Measurements from ENCODE around the gene MAL. TPM values are rescaled to one million over a fixed set of nuclear protein-coding genes. Genes with fewer than 3 reads are reported as not detected.

Gene MAL
- total RNA-seq, 1 donor from 2014 or later, result not detected

DNA sequence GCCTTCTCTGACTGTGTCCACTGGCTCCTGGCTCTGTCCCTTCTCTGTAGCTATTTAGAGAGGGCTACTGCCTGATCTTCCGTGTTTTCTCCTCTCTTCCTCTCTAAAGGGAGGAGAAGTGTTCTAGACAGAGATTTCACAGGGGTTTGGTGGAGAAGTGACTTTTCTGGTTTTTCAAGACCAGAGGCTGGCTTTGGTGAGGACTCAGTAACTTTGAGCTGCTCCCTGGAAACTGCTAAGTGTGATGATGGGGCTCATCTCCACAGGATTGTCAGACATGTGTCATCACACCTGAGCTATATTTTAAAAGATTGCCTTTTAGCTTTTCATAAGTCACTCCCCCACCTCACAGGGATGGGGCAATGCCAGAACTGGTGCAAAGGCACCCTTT, 6.2 kb downstream of the MAL start:
- TF ChIP-seq, protein P1, sequence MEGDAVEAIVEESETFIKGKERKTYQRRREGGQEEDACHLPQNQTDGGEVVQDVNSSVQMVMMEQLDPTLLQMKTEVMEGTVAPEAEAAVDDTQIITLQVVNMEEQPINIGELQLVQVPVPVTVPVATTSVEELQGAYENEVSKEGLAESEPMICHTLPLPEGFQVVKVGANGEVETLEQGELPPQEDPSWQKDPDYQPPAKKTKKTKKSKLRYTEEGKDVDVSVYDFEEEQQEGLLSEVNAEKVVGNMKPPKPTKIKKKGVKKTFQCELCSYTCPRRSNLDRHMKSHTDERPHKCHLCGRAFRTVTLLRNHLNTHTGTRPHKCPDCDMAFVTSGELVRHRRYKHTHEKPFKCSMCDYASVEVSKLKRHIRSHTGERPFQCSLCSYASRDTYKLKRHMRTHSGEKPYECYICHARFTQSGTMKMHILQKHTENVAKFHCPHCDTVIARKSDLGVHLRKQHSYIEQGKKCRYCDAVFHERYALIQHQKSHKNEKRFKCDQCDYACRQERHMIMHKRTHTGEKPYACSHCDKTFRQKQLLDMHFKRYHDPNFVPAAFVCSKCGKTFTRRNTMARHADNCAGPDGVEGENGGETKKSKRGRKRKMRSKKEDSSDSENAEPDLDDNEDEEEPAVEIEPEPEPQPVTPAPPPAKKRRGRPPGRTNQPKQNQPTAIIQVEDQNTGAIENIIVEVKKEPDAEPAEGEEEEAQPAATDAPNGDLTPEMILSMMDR (IDR thresholded peaks at IDR 0.05; ENCODE audit: unreplicated experiment), result no peak

DNA sequence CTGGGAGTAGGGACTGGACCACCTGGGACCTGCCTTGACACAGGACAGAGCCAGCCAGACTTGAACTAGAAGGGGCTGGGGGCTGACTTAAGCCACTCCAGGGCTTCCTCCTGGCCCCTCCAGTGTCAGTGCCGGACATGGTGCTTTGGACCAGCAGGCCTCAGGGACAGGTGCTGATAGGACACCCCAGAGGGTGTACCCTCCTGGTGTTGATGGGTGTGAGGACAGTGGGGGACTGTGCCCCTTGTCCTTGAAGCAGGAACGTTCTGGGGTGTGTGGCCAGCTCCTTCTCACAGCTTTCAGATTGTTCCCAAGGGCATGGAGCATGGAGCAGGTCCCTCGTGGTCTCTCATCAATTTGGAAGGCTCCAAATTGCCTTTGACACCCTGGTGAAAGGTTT, 6.8 kb downstream of the MAL start:
- H3K4me1 Mint-ChIP-seq (ENCODE audit: unreplicated experiment), result peaks cover 5% of the 10 kb centered on the region
- no peak overlapping the region for H3K27ac Mint-ChIP-seq (ENCODE audit: unreplicated experiment)
- TF ChIP-seq, protein P1 (IDR thresholded peaks at IDR 0.05; ENCODE audit: unreplicated experiment), result no peak
- DNase-seq (ENCODE audit: low spot score), result no peak
- H3K27me3 Mint-ChIP-seq (ENCODE audit: unreplicated experiment), result peaks cover 19% of the 10 kb centered on the region
- no peak overlapping the region for H3K4me3 Mint-ChIP-seq (ENCODE audit: unreplicated experiment)
- peaks cover 10% of the 10 kb centered on the region for H3K36me3 Mint-ChIP-seq (ENCODE audit: low read depth, unreplicated experiment)
- no peaks in the 10 kb centered on the region for H3K9me3 Mint-ChIP-seq (ENCODE audit: unreplicated experiment)

More for the DNA sequence above, 6.2 kb downstream of the MAL start:
- Mint-ChIP-seq H3K4me1 (ENCODE audit: unreplicated experiment) (peaks cover 6% of the 10 kb centered on the region), H3K27me3 (ENCODE audit: unreplicated experiment) (peaks cover 19% of the 10 kb centered on the region), H3K27ac (ENCODE audit: unreplicated experiment) (no peak overlapping the region), H3K9me3 (ENCODE audit: unreplicated experiment) (no peaks in the 10 kb centered on the region), H3K36me3 (ENCODE audit: low read depth, unreplicated experiment) (peaks cover 4% of the 10 kb centered on the region), H3K4me3 (ENCODE audit: unreplicated experiment) (no peak overlapping the region)
- no peak for DNase-seq (ENCODE audit: low spot score)

DNA sequence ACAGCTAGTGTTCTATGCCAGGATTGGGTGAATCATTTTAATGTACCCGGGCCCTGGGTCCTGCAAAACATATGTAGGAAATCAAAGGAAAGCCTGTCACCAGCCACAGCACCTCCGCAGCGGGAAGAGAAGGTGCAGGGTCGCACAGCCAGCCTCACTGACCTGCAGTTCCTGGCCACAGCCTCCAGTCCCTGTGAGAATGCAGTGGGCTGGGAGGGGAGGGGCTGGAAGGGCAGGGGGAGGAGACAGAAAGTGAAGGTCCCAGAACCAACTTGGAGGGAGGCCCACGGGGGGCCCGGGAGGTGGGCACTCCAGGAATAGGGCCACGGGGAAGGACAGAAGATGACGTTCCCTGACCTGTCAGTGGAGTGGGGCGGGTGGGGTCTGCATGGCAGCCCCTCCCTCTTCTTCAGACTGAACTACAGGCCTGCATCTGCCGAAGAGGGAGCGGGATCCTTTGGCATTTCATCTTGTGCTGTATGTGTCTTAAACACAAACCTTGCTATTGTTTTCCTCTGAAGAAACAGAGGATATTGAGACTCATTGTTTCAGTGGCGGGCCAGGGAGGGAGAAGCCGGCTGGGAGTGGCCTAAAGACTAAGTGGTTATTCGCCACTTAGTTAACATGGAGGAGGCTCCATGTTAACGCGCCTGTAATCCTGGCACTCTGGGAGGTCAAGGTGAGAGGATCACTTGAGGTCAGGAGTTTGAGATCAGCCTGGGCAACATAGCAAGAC, 7.5 kb downstream of the MAL start:
- TF ChIP-seq, protein P1 (IDR thresholded peaks at IDR 0.05; ENCODE audit: unreplicated experiment), result no peak
- Mint-ChIP-seq H3K27ac (ENCODE audit: unreplicated experiment) (no peak overlapping the region), H3K9me3 (ENCODE audit: unreplicated experiment) (no peaks in the 10 kb centered on the region), H3K4me1 (ENCODE audit: unreplicated experiment) (peaks cover 4% of the 10 kb centered on the region), H3K4me3 (ENCODE audit: unreplicated experiment) (no peak overlapping the region), H3K36me3 (ENCODE audit: low read depth, unreplicated experiment) (peaks cover 13% of the 10 kb centered on the region), H3K27me3 (ENCODE audit: unreplicated experiment) (peaks cover 18% of the 10 kb centered on the region)
- DNase-seq (ENCODE audit: low spot score), result peak; percentile 42

DNA sequence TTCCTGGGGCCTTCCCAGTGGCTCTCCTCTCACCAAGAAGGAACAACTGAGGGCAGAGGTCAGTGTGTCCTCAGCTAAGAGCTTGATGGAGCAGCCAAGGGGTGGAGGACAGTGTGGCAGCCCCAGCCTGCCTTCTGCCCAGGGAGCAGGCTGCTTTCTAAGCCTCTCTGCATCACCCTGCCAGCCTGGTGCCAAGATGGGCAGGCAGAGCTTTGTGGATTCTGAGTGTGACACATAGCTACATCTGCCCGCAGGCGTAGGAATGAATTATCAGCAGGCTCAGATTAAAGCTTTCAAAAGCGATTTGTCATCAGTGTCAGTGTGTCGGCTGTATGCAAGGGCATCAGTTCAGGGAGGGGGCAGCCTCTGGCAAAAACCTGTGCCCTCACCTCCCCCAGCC, 8.7 kb downstream of the MAL start:
- Mint-ChIP-seq H3K4me3 (ENCODE audit: unreplicated experiment) (no peak overlapping the region), H3K27me3 (ENCODE audit: unreplicated experiment) (peaks cover 25% of the 10 kb centered on the region), H3K36me3 (ENCODE audit: low read depth, unreplicated experiment) (peaks cover 19% of the 10 kb centered on the region), H3K9me3 (ENCODE audit: unreplicated experiment) (peaks cover 2% of the 10 kb centered on the region), H3K27ac (ENCODE audit: unreplicated experiment) (no peak overlapping the region), H3K4me1 (ENCODE audit: unreplicated experiment) (peaks cover 11% of the 10 kb centered on the region)
- TF ChIP-seq, protein P1 (IDR thresholded peaks at IDR 0.05; ENCODE audit: unreplicated experiment), result no peak
- DNase-seq (ENCODE audit: low spot score), result no peak

DNA sequence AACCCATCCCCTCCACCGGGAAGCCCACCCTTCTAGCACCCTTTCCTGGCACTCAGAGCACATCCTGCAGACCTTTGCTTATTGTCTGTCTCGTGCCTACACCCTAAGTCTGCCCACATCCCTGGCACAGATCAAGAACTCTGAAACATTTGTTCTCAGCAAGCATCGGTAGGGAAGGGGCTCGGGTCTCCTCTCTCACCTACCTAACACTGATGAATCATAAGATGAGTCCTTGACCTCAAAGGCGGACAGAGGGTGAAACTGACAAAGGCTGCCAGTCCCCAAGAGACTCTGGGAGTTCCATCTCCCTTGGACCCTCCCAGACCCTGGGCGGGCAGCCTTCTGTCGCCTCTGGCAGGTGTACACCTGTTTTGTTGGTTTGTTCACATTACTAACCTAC, 9.3 kb downstream of the MAL start:
- no peak overlapping the region for H3K4me3 Mint-ChIP-seq (ENCODE audit: unreplicated experiment)
- H3K36me3 Mint-ChIP-seq (ENCODE audit: low read depth, unreplicated experiment), result peaks cover 22% of the 10 kb centered on the region
- DNase-seq (ENCODE audit: low spot score), result no peak
- peaks cover 26% of the 10 kb centered on the region for H3K27me3 Mint-ChIP-seq (ENCODE audit: unreplicated experiment)
- no peak overlapping the region for H3K27ac Mint-ChIP-seq (ENCODE audit: unreplicated experiment)
- TF ChIP-seq, protein P1 (IDR thresholded peaks at IDR 0.05; ENCODE audit: unreplicated experiment), result no peak
- peaks cover 5% of the 10 kb centered on the region for H3K9me3 Mint-ChIP-seq (ENCODE audit: unreplicated experiment)
- peaks cover 12% of the 10 kb centered on the region for H3K4me1 Mint-ChIP-seq (ENCODE audit: unreplicated experiment)

Measured in endothelial cell (in vitro differentiated cells).